DMS79 (cell line): ENCODE measurements around the gene GSKIP.

Experiments used
- DNase-seq: peaks from one replicate; lab custom pipeline; 2025; lab: John Stamatoyannopoulos, UW

GSKIP gene

DNA sequence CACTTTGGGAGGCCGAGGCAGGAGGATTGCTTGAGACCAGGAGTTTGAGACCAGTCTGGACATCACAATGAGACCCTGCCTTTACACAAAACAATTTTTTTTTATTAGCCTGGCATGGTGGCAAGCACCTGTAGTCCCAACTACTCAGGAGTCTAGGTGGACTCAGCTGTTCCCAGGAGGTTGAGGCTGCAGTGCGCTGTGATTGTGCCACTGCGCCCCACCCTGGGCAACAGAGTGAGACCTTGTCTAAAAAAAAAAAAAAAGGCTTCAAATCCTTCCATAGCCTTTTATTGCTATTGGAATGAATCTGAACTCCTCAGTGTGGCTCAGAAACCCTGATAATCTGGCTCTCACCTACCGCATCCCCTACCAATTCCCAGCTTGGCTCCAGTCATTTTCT is 54.7 kb downstream of the GSKIP start:
- DNase-seq, result no peak

DNA sequence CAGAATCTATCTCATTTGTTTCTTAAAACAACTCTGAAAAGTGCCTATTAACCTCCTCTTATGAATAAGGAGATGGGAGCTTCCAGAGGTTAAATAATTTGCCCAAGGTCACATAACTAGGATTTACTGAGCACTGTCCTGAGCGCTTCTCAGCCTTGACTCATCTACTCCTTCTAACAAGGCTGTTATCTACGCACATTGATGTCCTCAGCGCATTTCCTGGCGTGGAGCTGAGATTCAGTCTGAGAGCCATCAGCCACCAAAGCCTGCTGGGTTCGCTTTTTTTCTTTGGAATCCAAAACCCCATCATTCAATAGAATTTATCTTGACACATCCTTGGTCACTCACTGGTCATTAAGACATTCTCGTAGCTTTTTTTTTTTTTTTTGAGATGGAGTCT is 57.9 kb downstream of the GSKIP start:
- no peak for DNase-seq

DNA sequence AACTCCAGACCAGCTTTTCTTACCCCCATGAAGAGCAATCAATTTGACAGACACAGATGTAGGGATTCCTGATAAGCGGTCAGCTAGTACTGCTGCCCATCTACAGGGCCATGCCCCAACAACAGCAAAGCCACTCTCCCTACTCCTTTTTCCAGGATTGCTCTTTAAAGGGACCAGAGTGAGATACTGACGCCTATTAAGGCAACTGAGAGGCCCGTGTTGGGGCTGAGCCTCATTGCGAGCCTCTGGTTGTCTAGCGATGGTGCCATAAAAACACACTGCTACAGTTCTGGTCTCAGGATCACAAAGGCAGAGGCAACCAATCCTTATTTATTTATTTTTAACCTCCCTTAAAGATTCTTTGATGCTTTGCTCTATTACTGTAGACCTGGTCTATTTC is 59.7 kb downstream of the GSKIP start:
- DNase-seq, result no peak

DNA sequence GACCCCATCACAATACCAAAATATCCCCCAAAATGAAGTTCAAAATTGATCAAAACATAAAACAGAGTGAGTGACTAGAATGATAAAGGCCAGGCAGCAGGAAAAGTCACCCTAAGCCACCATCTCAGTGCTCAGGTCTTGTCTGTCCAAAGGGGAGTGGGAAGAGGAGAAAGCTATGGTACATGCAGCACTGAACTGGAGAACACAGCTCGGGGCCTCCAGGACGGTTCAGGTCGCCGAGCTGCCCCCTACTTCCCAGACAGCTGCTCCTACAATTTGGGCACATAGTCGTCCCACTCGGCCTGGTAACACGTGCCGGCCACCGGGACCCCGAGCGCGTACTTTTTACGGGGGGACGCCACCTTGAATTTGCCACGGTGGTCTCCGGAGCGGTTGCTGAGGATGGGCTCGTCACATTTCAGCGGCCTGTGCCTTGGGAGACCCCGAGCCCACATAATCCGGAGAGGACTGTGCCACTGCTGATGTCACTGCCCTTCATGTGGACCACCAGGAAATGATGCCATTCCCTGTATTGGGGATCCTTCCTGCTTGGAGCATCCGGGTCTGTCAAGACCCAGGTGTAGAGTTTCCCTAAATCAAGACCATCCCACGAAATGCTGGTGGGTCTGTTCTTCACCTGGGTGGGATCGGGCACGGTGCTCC is 60.3 kb downstream of the GSKIP start:
- no peak for DNase-seq

DNA sequence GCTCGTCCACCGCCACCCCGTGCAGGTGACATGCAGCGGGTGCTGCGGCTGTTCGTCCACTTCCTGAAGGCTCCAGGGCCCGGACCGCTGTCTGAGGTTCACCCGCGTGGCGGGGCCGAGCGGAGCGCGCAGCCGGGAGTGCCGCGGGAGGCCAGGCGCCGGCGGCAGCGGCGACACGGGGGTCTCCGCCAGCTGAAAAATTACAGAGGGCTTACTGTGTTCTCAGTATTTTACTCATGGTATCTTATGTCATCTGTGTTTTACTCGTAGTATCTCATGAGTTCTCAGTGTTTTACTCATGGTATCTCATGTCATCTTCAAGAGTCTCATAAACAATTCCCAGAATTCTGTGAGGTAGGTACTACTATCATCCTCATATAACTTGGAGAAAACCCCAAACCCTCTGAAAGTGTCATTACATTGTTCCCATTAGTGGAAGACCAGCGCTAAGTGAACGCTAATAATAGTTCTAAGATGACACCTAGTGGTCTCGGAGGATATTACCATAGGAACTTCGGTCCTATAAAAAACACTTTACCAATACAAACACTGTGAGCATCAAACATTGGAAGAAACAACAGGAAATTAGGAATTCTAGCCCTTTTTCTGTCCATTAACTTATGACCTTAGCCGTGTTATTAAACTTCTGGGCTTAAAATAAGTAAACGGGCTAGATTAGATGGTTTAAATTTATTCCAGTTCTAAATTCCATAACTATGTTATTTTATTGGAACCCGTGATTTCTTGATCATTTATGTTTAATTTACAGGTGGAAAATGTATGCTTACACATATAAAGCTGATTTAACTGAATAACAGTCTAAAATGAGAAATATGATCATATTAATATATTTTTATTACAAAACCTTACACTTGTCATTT is 61.0 kb downstream of the GSKIP start:
- peak; percentile 20 for DNase-seq

DNA sequence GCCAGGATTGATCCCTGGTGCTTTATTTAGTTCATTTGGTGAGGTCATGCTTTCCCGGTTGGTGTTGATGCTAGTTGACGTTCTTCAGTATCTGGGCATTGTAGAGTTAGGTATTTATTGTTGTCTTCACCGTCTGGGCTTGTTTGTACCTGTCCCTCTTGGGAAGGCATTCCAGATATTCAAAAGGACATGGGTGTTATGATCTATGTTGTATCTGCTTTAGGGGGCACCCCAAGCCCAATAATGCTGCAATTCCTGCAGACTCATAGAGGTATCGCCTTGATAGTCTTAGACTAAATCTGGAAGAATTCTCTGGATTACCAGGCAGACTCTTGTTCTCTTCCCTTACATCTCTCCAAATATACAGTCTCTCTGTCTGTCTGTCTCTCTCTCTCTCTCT is 70.7 kb downstream of the GSKIP start:
- no peak for DNase-seq
